GM19455 (cell line): ENCODE results near the gene MAPK8.
"Not testable (repeated sequence)": the region's sequence is repeated elsewhere in the genome, so short reads cannot be mapped to it uniquely, and the experiment has no call there.

Source experiments
- ATAC-seq: cut with Tn5 transposase; IDR thresholded peaks from one replicate; pipeline ENCODE4 v1.9.1; 2021; ENCODE audit not compliant: unreplicated experiment

Gene MAPK8

GRCh38 chr10:48306265-48306869, at the start of gene MAPK8:
Gene MAPK8 (plus strand): TSS chr10:48306677. CDS start chr10:48401661, 94,984 bp downstream.
- ATAC-seq, result peak; percentile 84

DNA sequence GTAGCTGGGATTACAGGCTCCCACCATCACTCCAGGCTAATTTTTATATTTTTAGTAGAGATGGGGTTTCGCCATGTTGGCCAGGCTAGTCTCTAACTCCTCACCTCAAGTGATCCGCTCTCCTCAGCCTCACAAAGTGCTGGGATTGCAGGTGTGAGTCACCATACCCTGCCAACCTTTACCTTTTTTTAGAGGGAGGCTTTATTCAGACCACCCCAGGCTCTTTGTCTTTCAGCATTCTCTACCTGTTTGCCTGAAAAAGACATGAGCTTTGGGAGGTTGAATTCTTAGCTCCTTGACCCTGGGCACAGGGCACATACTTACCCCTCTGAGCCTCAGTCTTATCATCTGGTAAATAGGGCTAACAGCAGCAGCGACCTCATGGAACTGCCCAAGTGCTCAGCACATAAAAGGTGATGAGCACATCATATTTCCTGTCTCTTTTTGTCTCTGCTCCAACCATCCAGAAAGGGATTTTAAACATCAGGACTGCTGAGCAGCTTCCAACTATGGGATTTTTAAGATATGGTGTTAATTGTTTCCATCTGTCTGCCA, 49.0 kb upstream of the MAPK8 start:
- no peak for ATAC-seq

- no peak for ATAC-seq
Measured at GRCh38 chr10:48258105-48258504, 48.4 kb upstream of the MAPK8 start.

GRCh38 chr10:48266528-48266927, 39.9 kb upstream of the MAPK8 start:
- ATAC-seq, result no peak

- no peak for ATAC-seq
Measured at GRCh38 chr10:48271047-48271730, 35.3 kb upstream of the MAPK8 start.

- no peak for ATAC-seq
Measured at GRCh38 chr10:48272682-48273081, 33.8 kb upstream of the MAPK8 start.

DNA sequence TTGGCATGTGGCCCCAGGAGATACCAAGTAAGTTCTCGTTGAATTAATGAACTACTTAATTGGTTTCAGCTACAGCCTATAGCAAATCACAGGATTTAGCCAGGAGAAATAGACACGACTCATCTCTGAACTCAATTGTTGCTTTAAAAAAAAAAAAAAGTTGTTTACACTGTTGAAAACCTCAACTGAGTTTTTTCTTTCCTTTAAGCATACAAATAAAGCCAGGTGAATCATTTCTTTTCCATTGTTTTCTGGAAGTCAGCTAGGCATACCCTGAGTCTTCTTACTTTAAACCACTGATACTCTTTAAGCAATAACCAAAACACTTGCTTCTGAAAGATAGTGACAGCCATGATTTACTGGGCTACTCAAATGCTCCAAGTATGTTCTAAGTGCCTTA, 32.7 kb upstream of the MAPK8 start:
- no peak for ATAC-seq

GRCh38 chr10:48274636-48275035, 31.8 kb upstream of the MAPK8 start, which contains the start of gene FRMPD2:
Gene FRMPD2 (minus strand): TSS chr10:48274696. CDS start chr10:48274567, 129 bp downstream.
- no peak for ATAC-seq

DNA sequence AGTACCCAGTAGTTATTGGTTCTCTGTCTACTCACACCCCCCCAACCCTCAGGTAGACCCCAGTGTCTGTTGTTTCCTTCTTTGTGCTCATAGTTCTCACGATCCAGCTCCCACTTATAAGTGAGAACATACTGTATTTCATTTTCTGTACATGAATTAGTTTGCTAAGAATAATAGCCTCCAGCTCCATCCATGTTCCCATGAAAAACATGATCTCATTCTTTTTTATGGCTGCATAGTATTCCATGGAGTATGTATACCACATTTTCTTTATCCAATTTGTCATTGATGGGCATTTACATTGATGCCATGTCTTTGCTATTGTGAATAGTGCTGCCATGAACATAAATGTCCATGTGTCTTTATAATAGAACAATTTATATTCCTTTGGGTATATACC, 29.4 kb upstream of the MAPK8 start:
- ATAC-seq, result no peak

GRCh38 chr10:48279081-48279751, 27.3 kb upstream of the MAPK8 start:
- peak; percentile 87 for ATAC-seq

- not testable (repeated sequence) for ATAC-seq
Measured at GRCh38 chr10:48281697-48282096, 24.8 kb upstream of the MAPK8 start.

DNA sequence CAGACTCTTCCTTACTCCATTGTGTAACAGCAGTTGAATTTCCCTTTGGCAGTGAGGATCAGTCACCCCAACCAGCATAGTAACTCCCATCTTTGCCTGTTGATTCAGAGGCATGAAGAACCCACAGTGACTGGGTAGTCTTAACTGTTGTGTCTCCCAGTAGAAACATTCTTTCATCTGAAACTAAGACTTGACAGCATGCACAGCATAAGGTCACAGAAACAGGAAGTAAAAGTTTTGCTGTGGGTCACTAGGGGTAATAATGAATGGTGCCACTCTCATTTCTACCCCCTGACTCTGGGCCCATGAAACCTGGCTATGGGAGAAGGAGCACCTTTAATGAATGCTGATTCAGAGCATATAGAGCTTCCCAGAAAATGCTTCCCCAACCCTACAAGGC, 23.6 kb upstream of the MAPK8 start:
- peak; percentile 71 for ATAC-seq

- no peak for ATAC-seq
Measured at GRCh38 chr10:48284002-48284546, 22.4 kb upstream of the MAPK8 start.

DNA sequence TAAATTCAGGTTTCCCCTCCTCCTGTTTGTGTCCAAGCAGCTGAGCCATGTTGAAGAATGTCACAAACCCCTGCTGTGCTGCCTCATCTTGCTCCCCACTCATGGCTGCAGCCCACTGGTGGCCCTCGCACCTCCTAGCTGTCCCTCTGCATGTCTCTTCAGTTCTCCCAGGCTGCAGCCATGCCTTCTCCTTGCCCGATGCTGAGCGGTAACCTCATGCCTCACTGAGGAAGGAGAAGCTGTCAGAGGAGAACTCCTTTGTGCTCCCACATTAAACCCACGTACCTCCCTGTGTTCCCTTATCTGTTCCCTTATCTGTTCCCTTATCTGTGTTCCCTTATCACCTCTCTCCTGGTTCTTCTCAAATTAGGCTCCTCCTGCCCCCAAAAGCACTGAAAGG, 21.7 kb upstream of the MAPK8 start:
- ATAC-seq, result no peak

DNA sequence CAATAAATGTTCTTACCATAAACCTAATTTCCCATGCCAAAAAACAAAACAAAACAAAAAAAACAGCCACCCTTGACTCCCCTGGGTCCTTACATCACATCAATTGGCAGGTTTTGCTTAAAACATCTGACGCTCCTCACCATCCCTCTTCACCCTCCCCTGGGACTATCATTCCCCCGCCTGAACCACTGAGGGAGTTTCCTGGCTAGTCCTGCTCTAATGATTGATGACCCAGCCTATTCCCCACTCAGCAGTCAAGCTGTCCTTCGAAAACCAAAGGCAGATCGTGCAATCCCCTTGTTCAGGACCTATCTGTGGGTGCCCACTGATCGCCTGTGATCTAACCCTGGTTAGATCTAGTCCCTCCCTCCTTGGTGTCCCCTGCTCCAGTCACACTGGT, 20.8 kb upstream of the MAPK8 start:
- ATAC-seq, result no peak

DNA sequence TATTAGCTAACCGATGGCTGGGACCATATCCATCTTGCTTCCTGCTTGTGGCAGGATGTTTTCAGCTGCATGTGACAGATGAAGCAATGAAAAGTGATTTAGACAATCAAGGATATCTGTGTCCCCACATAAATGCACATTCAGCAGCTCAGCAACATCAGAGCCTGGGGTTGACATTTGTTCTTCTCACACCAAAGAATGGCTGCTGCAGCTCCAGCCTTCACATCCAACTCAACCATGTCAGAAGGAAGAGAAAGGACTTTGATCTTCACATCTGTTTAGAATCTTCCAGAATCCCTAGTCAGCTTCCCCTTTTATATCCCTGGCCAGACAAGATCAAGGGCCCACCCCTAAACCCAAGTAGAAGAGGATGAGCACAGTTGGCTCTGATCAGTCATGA, 20.1 kb upstream of the MAPK8 start:
- no peak for ATAC-seq

- no peak for ATAC-seq
Measured at GRCh38 chr10:48287417-48288391, 18.8 kb upstream of the MAPK8 start.

- ATAC-seq, result no peak
Measured at GRCh38 chr10:48288661-48289060, 17.8 kb upstream of the MAPK8 start.

- ATAC-seq, result peak; percentile 52
Measured at GRCh38 chr10:48289501-48290238, 16.8 kb upstream of the MAPK8 start.

GRCh38 chr10:48290286-48290685, 16.2 kb upstream of the MAPK8 start:
- ATAC-seq, result no peak
